Kidney glomerular epithelial cell (primary cell): Measurements from ENCODE around the gene NCBP2.
A peak's percentile ranks its signal among the peaks of the same experiment; 100 is the strongest.

ENCODE experiments used
- DNase-seq: peaks from one replicate; lab custom pipeline; 2025; lab: John Stamatoyannopoulos, UW

The NCBP2 gene

DNA sequence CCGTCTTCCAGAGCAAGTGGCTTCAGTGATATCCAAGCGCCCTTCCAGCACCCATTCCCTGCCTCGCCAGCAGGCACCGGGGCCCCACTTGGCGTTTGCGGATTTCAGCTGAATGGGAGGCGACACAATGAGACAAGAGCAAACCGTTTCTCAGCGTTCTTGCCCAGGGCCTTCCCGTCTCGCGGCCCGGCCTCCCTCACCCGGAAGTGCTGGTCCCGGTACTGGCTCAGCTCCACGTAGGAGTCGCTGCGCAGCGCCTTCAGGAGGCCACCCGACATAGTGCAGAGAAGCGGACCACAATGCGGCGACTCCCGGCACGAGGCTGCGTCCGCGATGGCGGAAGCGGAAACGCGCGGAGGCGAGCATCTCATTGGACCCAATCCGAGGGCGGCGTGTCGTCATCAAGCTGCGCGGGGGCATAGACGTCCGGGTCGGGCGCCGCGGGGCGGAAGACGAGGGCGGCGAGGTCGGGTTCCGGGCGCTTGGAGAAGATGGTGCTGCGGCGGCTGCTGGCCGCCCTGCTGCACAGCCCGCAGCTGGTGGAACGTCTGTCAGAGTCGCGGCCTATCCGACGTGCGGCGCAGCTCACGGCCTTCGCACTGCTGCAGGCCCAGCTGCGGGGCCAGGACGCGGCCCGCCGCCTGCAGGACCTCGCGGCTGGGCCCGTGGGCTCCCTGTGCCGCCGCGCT, at the start of gene NCBP2:
NCBP2 (minus strand) TSS at position 303 of the 689 bp plus-strand sequence; CDS start at position 278, 25 bp downstream.
- DNase-seq, result peak; percentile 96

DNA sequence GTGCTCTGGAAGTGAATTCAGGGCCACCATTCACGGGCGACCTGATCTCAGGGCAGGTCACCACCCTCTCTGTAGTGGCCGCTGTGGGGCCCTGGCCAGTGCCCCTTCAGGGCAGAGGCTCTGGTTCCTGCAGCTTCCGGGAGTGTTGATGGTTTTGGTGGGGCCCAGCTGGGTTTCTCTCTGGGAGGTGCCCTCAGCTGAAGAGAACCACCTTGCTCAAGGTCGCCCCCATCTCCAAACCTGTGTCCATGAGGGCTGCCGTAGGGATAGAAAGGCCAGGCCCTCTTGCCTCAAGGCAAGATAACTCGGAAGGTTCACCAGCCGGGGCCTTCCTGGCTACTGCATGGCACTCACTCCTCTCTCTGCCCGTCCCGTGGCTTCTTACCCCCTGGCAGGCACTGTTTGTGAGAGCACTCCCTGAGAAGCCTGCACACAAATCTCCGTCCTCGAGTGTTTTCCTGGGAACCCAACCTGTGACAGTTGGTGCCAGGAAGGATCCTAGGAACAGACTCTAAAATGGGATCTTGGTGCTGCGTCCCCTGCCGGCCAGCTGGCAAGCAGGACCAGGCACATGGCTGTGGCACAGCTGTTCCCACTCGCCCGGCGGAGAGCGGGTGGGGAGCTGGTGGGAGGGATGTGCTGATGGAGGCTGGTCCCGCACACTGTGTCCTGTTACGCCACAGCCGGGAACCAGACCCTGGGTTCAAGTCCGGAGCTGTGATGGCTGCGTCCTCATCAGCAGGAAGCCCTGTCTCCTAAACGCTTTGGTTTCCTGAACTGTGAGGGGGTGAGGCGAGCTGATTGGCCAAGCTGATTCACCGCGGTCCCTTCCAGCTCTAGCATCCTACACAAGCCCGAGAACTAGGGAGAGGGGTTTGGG, 49.5 kb upstream of the NCBP2 start:
- DNase-seq, result no peak

DNA sequence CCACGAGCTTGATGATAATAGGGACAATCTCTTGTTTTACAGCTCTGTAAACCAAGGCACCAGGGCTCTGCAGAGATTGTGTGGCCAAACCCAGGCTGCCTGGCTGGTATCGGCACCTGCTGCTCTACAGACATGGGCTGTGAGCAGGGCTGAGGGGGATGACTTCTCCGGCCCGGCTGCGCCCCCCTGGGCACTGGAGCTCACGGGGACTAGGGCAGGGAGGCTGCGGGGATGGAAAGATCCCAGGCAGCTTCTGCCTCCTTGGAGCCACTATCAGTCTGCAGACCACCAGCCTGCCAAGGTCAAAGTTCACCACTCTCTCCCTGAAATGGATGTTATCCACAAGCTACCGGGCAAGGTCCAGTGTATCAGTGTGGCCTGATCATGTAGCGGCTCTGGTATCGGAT, 48.3 kb upstream of the NCBP2 start:
- no peak for DNase-seq

DNA sequence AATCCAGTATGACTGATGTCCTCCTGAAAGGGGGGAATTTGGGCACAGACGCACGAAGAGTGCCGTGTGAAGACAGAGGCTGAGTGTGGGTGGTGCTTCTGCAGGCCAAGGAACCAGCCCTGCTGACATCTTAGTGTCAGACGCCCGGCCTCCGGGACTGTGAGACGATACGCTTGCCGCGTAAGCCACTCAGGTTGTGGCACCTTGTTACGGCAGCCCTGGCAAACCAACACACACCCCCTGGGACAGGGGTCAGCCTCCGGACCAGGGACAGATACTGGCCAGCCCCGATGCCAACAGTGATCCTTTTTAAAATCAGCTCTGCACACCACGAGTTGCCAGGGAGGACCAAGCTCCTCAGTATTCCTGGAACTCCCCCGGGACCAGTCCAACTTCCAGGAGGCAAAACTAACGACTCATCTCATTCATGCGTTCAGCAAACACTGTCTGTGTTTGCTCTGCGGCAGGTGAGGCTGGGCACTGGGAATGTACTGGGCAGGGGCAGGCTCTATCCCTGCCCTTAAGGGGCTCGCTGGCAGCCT, 47.5 kb upstream of the NCBP2 start:
- no peak for DNase-seq

DNA sequence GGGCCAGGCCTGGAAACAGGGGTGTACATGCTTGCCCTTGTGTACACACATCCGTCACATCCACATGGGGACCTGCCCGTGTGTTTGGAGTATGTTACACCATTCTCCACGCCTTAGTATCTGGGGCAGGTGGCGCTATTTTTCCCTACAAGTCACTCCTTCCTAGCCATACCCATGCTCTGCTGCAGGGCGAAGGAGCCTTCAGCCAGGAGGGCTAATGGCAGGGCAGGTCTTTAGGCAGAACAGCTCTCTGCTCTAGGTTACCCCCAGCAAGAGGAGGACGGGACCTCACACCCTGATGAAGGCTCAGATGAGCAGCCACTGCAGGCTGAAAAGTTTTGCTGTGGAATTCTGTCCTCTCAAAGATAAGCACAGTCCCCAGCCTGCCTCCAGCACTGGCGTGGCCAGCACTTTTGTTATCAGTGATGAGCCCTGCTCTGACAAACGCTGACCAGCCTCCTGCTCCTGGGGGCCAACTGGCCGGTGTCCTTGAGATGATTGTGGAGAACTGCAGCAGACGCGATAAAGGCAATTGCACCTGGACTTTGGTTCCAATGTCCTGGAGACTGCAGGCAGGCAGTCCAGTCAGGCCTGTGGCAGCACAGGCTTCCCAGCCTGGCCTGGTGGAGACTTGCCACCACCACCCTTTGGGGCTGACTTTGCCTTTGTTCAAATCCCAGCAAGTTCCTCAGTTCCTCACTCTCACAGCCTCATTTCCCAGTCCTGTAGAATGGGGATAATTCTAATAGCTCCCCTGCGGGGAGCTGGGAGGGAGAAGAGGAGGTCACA, 46.1 kb upstream of the NCBP2 start:
- no peak for DNase-seq

DNA sequence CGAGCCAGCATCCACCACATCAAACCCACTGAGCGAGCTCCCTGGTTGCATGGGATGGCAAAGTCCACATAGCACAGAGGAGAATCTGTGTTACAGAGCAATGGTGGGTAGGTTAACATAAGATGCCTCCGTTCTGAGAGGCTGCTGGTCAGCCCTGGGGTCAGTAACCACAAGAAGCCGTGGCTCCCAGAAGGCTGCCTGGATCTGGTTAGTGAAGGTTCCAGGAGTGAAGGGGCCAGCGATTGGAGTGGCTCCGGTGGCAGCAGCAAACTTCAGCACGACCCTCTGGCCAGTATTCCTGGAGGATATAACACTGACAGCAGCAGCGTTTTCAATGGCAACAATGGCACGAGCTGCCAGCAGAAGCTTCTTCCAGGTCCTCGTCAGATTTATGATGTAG, 44.7 kb upstream of the NCBP2 start:
- DNase-seq, result no peak

DNA sequence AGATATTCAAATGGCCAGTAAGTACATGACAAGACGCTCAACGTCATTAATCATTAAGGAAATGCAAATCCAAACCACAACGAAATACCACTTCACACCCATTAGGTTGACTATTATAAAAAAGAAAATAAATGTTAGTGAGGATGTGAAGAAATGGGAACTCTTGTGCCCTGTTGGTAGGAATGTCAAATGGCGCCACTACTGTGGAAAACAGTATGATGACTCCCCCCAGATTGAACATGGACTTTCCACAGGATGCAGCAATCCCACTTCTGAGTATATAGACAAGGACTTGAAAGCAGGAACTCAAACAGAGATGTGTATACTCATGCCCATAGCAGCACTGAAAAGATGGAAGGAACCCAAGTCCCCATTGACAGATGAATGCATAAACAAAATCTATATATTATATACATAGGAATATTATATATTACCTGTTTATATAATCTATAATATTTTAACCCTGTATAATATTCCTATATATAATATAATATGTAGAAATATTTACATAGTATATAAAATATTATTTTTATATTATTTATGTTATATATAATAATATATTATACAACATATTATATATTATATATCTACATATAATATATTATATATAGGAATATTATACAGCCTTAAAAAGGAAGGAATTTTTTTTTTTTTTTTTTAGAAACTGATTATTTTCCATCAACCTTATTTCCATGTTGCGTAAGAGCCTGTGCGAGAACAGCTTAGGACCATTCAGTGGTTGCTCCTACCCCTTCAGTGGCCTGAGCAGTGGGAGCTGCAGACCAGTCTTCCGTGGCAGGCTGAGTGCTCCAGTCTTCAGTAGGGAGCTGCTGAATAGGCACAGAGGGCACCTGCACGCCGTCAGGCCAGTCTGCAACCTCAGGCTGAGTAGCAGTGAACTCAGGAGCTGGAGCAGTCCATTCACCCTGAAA, 43.9 kb upstream of the NCBP2 start:
- DNase-seq, result no peak

DNA sequence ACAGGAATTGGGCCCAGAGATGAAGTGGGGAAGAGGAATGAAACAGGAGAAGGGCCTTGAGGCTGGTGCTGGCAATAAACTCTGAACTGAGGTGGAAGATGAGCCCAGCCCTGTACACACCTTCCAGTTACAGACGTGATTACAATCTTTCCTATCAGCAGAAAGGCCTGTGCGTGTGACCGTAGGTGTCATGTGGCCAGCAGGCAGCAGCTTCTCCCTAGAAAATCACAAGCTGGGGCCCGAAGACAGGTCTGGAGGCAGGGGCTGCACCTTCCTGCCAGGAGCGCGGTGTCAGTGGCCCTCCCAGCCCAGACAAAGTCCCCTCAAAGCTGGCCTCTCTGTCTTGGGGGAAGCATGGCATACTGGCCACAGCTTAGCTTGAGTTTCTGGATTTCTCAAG, 43.0 kb upstream of the NCBP2 start:
- DNase-seq, result no peak

DNA sequence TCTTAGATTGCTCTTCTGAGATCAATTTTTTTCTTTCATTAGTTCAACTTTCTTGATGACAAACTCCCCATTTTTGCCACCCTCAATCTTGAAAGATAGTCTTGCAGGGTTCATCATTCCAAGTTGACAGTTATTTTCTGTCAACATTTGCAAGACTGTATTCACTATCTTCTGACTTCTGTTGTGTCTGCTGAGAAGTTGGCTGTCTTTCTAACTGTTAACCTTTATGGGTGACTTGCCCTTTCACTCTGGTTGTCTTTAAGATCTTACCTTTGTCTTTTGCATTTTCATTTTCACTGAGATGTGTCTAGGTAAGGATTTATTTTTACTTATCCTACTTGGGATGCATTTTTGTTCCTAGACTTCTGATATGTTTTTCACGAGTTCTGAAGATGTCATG, 40.9 kb upstream of the NCBP2 start:
- DNase-seq, result no peak

DNA sequence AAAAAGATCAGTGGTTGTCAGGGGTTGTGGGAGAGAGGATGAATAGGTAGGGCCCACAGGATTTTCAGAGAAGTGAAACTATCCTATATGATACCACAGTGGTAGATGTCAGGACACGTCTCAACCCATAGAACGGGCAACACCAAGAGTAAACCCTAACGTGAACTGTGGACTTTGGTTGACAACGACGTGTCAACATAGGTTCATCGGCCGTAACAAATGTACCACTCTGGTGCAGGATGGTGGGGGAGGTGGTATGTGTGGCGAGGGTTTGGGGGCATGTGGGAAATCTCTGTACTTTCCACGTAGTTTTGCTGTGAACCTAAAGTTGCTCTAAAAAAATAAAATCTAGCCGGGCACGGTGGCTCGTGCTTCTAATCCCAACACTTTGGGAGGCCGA, 39.3 kb upstream of the NCBP2 start:
- DNase-seq, result no peak

DNA sequence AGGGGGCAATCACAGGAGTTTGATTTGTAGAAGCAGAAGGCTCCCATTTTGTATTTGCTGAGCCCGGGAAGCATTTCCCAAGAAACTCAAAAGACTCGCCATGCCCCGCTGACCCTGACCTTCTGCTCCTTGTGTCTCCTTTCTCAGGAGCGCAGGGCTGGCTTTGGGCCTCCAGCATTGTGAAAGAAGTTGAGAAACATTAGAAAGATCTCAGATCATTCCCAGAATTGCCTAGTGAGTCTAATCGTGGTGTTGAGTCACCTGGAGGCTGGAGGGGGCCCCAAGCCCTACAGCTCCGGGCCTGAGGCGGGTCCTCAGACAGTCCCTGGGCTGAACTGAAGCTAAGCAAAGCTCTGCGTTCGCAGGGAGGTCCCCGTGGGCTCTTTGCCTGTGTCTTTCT, 37.2 kb upstream of the NCBP2 start:
- DNase-seq, result peak; percentile 6

DNA sequence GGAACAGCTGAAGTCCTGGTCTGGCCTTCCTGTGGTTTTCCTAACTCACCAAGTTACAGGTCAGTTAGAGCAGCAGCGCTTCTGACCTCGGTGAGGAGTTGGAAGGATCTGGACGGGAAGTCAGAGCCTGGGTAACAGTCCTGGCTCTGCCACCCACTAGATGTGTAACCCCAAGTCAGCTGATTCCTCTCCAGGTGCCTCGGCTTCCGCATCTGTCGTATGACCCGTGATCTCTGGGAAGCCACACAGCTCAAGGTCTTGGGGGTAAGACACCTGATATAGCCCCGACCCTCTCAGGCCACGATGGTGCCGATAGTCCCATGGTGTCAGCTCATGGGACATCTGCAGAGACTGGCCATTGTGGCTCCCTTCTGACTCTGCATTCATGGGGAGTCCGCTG, 34.6 kb upstream of the NCBP2 start:
- DNase-seq, result no peak

DNA sequence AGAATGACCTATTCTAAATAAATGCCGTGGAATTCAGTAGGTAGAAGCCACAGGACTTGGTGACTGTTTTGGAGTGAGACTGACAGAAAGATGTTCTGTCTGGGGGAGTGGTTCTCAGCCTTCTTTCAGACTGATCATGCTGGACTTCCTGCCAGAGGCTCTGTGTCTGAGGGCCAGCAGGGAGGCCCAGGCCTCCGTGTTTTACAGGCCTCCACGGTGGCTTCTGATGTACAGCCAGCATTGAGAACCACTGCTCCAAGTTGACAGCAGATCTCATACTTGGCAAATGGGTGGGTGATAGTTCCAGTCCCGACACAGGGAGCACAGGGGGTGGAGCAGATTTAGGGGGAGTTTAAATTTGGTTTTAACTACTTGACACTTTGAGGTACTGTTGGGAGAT, 33.0 kb upstream of the NCBP2 start:
- DNase-seq, result no peak

DNA sequence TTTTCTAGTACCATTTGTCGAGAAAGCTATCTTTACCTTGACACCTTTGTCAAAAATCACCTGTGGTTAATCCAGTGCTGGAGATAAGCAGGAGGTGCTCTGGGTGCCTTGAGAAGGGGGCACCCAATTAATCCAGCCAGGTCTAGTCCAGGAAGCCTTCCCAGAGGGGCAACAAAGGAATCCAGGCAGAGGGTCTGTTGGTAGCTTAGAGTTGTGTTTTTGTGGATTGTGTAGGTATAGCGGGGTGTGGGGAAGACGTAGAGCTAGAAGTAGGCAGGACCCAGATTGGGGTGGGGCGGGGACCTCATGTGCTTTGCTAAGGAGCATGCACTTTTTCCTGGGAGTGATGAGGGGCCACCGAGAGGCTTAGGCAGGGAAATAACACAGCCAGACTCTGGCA, 32.3 kb upstream of the NCBP2 start:
- DNase-seq, result no peak

DNA sequence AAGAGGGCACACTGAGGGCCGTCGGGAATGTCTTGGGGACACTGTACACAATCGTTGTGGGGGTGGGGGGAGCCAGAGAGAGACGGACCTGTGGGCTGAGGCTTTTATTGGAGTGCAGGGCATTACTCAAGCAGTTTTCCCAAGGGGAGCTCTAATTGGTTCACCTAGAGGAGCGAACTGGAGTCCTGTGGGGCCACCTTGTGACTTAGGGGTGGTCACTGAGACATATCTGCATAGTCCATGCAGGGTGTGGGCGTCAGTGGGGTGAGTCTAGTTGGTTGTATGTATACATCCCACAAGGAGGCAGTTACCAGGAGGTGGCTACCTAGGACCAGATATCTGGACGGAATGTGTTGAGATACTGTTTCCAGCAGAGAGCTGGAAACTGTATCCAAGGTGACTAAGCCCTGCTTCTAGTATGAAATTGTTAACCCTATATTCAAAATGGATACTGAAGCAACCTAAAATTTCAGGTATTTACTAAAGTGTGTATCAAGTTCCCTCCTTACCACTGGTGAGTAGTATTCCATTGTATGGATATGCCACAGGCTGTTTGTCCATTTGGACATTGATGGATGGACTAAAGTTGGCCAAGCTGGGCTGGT, 28.9 kb upstream of the NCBP2 start:
- DNase-seq, result no peak

DNA sequence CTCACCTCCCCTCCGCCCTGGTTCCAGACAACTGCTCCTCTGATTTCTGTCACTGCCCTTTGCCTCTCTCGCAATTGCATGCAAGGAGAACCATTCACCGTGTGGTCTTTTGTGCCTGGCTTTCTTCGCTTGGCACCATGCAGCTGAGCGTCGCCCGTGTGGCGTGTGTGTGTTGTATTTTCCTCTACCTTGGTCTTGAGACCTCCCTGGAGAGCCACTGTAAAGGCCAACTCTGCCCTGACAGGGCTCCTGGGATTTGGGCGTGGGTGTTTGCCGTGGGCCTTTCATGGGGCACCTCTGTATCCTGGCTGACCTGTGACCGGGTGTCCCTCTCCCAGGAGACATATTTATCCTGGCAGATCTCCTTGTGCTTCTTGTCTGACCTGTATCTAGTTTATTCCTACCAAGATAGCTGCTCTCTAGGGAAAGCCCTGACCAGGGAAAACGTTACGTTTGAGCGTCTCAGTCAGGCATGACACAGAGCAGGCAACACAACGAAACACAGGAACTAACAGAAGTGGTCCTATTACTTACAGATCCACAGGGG, 28.3 kb upstream of the NCBP2 start:
- no peak for DNase-seq

DNA sequence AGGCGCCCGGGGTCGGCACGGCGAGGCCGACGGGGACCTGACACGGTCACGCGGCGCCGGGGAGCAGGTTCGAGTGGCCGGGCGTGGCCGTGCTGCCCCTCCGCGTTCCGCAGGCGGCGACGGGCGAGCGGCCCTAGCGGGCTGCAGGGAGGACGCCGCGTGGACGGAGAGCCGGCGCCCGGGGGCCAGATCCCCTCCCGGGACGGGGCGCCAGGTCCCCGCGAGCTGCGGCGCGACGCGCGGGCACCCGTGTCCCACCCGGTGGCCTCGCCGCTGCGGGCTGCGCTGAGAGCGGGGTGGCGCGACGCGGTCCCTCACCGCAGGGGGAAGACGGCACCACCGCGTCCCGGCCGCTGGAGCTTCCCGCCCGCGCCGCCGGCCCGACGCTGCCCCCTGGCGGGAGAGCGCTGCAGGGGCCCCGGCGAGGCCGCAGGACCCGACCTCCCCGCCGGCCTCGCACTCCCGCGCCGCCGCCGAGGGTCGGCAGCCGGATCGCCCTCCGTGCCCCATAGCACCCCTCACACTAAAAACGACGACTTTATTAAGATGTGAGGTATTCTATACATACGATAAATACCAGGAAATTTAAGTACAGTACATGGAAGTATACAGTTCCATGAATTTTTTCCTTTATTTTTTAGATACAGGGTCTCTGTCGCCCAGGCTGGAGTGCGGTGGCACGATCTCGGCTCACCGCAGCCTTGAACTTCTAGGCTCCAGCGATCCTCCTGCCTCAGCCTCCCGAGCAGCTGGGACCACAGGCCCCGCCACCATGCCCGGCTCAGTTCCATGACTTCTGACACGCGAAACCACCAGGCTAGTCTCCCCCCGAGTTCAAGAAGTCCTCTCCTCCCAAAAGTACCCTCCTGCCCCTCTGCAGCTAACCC, 27.6 kb upstream of the NCBP2 start:
- DNase-seq, result peak; percentile 12

DNA sequence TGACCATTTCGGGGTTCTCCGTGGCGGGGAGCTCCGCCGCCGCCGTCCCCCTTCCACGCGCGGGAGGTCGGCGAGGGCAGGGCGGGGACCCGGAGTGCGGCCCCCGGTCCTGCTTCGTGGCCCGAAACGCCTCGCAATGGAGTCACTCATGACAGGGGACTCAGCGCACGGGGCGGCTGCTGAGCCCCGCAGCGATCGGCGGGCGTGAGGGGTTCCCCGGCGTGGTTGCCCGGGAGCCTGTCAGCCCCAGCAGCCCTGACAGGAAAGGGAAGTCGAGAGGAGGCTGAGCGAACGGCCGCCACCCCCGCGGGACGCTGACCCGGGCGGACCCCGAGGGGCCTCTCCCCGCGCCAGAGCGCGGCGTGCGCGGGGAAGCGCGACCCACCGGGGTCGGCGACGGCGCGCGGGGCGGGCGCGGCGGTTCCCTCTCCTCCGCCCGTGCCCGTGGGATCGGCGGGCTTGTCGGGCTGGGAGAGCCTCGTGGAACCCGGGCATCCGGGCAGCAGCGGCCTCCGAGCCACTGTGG, 26.9 kb upstream of the NCBP2 start:
- DNase-seq, result no peak
